GM21367 (cell line): Measurements from ENCODE around the gene TDP2.
"Not testable (repeated sequence)": the region's sequence is repeated elsewhere in the genome, so short reads cannot be mapped to it uniquely, and the experiment has no call there.

Experiments
- ATAC-seq: cut with Tn5 transposase; IDR thresholded peaks from one replicate; pipeline ENCODE4 v1.9.1; 2021; ENCODE audit not compliant: unreplicated experiment

TDP2 gene

GRCh38 chr6:24683297-24684296 lies 16.9 kb upstream of the TDP2 start:
- ATAC-seq: no peak

- no peak for ATAC-seq
These were observed 13.9 kb upstream of the TDP2 start for GRCh38 chr6:24680582-24680981.

- ATAC-seq: not testable (repeated sequence)
These were observed 12.2 kb upstream of the TDP2 start for GRCh38 chr6:24678792-24679352.

GRCh38 chr6:24673625-24674024 lies 6.9 kb upstream of the TDP2 start:
- no peak for ATAC-seq

GRCh38 chr6:24672620-24673182 lies 6.0 kb upstream of the TDP2 start:
- no peak for ATAC-seq

- ATAC-seq: not testable (repeated sequence)
These were observed 4.4 kb upstream of the TDP2 start for GRCh38 chr6:24671077-24671476.

- not testable (repeated sequence) for ATAC-seq
These were observed 3.8 kb upstream of the TDP2 start for GRCh38 chr6:24670492-24670891.

- ATAC-seq: no peak
These were observed 2.3 kb upstream of the TDP2 start for GRCh38 chr6:24668997-24669361.

- not testable (repeated sequence) for ATAC-seq
These were observed 1.6 kb upstream of the TDP2 start for GRCh38 chr6:24668066-24668996.

GRCh38 chr6:24667378-24667803 lies 692 bp upstream of the TDP2 start:
- ATAC-seq: no peak

GRCh38 chr6:24666097-24666640 lies 530 bp downstream of the TDP2 start:
- ATAC-seq: peak; percentile 32

GRCh38 chr6:24664046-24664987 lies 2.4 kb downstream of the TDP2 start:
- ATAC-seq: no peak

- ATAC-seq: no peak
These were observed 3.5 kb downstream of the TDP2 start for GRCh38 chr6:24663189-24663588.

GRCh38 chr6:24662236-24662635 lies 4.5 kb downstream of the TDP2 start:
- no peak for ATAC-seq

- ATAC-seq: not testable (repeated sequence)
These were observed 4.9 kb downstream of the TDP2 start for GRCh38 chr6:24661759-24662158.

- ATAC-seq: no peak
These were observed 6.6 kb downstream of the TDP2 start for GRCh38 chr6:24660105-24660504.

GRCh38 chr6:24659561-24659960 lies 7.1 kb downstream of the TDP2 start:
- no peak for ATAC-seq

- no peak for ATAC-seq
These were observed 7.8 kb downstream of the TDP2 start for GRCh38 chr6:24658573-24659560.
